K562 (cell line): Measurements from ENCODE around the gene BORCS8.
"Not testable (repeated sequence)": the region's sequence is repeated elsewhere in the genome, so short reads cannot be mapped to it uniquely, and the experiment has no call there.

Experiments
- EGR1 ChIP-seq: fragments of 450-650 bp; conservative IDR thresholded peaks from 2 replicates; pipeline ENCODE4 v1.6.1; 2017; ENCODE audit warnings: mild to moderate bottlenecking
- GABPB2 ChIP-seq: fragments of 250-450 bp; sonication (Bioruptor Pico); conservative IDR thresholded peaks from 2 replicates; pipeline ENCODE4 v1.5.1; 2021; ENCODE audit warnings: mild to moderate bottlenecking
- GATAD2B ChIP-seq: fragments of 450-650 bp; IDR thresholded peaks from 2 replicates; pipeline ENCODE4 v1.6.1; 2017; ENCODE audit warnings: mild to moderate bottlenecking, borderline replicate concordance
- POLR2AphosphoS5 ChIP-seq: IDR thresholded peaks from 2 replicates; pipeline ENCODE4 v1.6.1; 2011; ENCODE audit warnings: mild to moderate bottlenecking, low read depth, low read length, moderate library complexity; ENCODE audit not compliant: control insufficient read depth, insufficient read depth
- SMARCC2 ChIP-seq: fragments of 450-650 bp; IDR thresholded peaks from 2 replicates; pipeline ENCODE4 v1.6.1; 2017; ENCODE audit warnings: antibody characterized with exemption, moderate library complexity, mild to moderate bottlenecking, low read depth
- TF ChIP-seq, protein P1 (sequence below), 3 experiments: IDR thresholded peaks in 2 of 3; conservative IDR thresholded peaks in 1 of 3; 2 replicates each; pipeline ENCODE4 v1.5.1; 2011 to 2012; ENCODE audit warnings: low read length in 3 of 3, mild to moderate bottlenecking in 3 of 3, control low read depth in 2 of 3, improper control_type of control experiment in 1 of 3, inconsistent platforms in 1 of 3, low read depth in 1 of 3, mixed read lengths in 1 of 3, moderate library complexity in 1 of 3; ENCODE audit not compliant: insufficient read depth in 2 of 3

DNA sequence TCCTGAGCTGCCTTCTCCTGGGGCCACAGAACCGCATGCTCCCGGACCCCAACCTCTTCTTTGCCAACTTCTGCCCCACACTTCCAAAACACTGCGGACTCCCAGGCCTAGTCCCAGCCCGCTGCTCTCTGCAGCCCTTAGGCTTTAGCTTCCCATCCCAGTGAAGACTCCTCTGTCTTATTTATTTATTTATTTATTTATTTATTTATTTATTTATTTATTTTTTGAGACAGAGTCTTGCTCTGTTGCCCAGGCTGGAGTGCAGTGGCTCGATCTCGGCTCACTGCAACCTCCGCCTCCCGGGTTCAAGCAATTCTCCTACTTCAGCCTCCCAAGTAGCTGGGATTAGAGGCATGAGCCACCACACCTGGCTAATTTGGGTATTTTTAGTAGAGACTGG is 43.4 kb downstream of the BORCS8 start:
- TF ChIP-seq POLR2AphosphoS5, EGR1, GABPB2, SMARCC2, GATAD2B: not testable (repeated sequence)
- TF ChIP-seq, protein P1, sequence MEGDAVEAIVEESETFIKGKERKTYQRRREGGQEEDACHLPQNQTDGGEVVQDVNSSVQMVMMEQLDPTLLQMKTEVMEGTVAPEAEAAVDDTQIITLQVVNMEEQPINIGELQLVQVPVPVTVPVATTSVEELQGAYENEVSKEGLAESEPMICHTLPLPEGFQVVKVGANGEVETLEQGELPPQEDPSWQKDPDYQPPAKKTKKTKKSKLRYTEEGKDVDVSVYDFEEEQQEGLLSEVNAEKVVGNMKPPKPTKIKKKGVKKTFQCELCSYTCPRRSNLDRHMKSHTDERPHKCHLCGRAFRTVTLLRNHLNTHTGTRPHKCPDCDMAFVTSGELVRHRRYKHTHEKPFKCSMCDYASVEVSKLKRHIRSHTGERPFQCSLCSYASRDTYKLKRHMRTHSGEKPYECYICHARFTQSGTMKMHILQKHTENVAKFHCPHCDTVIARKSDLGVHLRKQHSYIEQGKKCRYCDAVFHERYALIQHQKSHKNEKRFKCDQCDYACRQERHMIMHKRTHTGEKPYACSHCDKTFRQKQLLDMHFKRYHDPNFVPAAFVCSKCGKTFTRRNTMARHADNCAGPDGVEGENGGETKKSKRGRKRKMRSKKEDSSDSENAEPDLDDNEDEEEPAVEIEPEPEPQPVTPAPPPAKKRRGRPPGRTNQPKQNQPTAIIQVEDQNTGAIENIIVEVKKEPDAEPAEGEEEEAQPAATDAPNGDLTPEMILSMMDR (IDR thresholded peaks at IDR 0.05 in 2 of 3, conservative IDR thresholded peaks at IDR 0.05 in 1 of 3; ENCODE audit: insufficient read depth in 2 of 3, low read depth in 1 of 3, low read length in 3 of 3) = not testable (repeated sequence)
